Mesodermal cell (in vitro differentiated cells): Measurements from ENCODE around the gene THRAP3.
"Not testable (repeated sequence)": the region's sequence is repeated elsewhere in the genome, so short reads cannot be mapped to it uniquely, and the experiment has no call there.

Experiments used
- H3K27ac ChIP-seq: 2 replicates; pipeline ENCODE4 v1.7.0; 2013; ENCODE audit warnings: mild to moderate bottlenecking, low read depth, low read length, moderate library complexity; ENCODE audit not compliant: severe bottlenecking
- H3K36me3 ChIP-seq: 2 replicates; pipeline ENCODE4 v1.7.1; 2013; ENCODE audit warnings: mild to moderate bottlenecking, low read length, moderate library complexity; ENCODE audit not compliant: control insufficient read depth, insufficient read depth
- H3K4me1 ChIP-seq: one replicate; pipeline ENCODE4 v1.7.1; 2013; ENCODE audit warnings: mild to moderate bottlenecking, low read length; ENCODE audit not compliant: insufficient read depth, control insufficient read depth, poor library complexity, severe bottlenecking
- H3K4me3 ChIP-seq: 2 replicates; pipeline ENCODE4 v1.7.0; 2013; ENCODE audit warnings: low read length, control low read depth, mild to moderate bottlenecking; ENCODE audit not compliant: insufficient read depth, poor library complexity, severe bottlenecking; ENCODE audit errors: extremely low read depth
- H3K9me3 ChIP-seq: 2 replicates; pipeline ENCODE4 v1.7.1; 2013; ENCODE audit warnings: mild to moderate bottlenecking, low read length, moderate library complexity; ENCODE audit not compliant: control insufficient read depth
- WGBS, 2 experiments: methylation state at CpG; one replicate each; pipeline ENCODE4 v1.1.5; 2013; ENCODE audit warnings: missing lambda C conversion rate in 2 of 2; ENCODE audit not compliant: insufficient coverage in 2 of 2; 5-methylcytosine and 5-hydroxymethylcytosine counted together

THRAP3 gene

DNA sequence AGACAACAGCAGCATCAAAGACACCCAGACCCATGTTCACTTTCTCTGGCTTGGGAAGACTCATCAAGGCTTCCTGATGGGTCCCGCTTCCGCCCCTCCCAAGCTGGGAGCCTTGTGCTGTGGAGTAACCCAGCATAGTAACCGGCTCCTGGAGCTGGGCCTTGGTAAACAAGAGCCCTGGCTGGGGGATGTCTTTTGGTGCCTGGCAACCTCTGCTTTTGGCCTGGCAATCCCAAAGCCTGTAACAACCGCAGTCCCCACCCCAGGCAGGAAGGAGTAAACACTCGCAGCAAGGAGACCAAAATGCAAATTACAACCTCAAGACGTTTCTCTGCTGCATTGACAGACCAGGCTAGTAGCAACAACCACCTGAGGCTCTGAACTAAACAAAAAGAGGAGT is 16.9 kb upstream of the THRAP3 start:
- Histone ChIP-seq H3K4me3 (no peak overlapping the region), H3K9me3 (no peaks in the 10 kb centered on the region), H3K4me1 (peaks cover 3% of the 10 kb centered on the region), H3K36me3 (no peaks in the 10 kb centered on the region), H3K27ac (peak overlapping the region; percentile 32)
- WGBS, 2 experiments = 50 to 54% methylated on average over 4 of the region's 6 CpGs

DNA sequence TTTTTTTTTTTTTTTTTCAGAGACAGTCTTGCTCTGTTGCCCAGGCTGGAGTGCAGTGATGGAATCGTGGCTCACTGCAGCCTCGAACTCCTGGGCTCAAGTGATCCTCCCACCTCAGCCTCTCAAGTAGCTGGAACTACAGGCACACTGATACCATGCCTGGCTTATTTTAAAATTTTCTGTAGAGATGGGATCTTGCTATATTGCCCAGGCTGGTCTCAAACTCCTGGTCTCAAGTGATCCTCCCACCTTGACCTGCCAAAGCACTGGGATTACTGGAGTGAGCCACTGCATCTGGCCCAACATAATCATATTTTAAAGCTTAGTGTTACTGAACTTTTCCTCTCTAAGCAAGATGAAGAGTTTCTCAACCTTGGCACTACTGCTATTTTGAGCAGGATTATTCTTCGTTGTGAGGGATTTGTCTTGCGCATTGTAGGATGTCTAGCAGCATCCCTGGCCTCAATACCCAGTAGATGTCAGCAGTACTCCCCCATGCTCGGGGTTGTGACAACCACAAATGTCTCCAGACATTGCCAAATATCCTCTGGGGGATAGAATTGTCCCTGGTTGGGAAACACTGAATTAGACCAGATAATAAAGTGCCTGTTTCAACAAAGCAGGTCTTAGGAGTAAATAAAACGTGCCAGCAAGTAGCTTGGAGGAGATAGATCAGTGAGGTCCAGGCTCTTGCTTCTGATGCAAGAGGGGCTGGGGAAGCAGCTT is 15.1 kb upstream of the THRAP3 start:
- H3K27ac ChIP-seq = no peak overlapping the region
- H3K4me3 ChIP-seq = no peak overlapping the region
- H3K36me3 ChIP-seq = no peaks in the 10 kb centered on the region
- no peaks in the 10 kb centered on the region for H3K9me3 ChIP-seq
- 88% methylated on average over 2 to 6 of the region's 6 CpGs for WGBS, 2 experiments
- H3K4me1 ChIP-seq = no peaks in the 10 kb centered on the region

DNA sequence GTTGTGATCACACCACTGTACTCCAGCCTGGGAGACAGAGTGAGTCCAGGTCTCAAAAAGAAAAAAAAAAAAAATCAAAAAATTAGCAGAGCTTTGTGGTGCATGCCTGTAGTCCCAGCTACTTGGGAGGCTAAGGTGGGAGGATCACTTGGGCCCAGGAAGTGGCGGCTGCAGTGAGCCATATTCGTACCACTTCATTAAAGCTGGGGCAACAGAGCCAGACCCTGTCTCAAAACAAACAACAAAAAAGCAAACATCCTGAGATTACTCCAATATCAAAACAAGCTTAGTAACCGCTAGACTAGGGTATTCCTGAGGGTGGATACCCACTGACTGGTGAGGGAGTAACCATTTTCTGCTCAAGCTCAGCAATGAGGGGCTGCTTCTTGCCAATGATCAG is 12.9 kb upstream of the THRAP3 start:
- Histone ChIP-seq H3K27ac (no peak overlapping the region), H3K4me1 (no peaks in the 10 kb centered on the region), H3K9me3 (no peaks in the 10 kb centered on the region), H3K36me3 (no peaks in the 10 kb centered on the region), H3K4me3 (no peak overlapping the region)
- WGBS, 2 experiments = 93 to 100% methylated on average over 2 of the region's 3 CpGs

DNA sequence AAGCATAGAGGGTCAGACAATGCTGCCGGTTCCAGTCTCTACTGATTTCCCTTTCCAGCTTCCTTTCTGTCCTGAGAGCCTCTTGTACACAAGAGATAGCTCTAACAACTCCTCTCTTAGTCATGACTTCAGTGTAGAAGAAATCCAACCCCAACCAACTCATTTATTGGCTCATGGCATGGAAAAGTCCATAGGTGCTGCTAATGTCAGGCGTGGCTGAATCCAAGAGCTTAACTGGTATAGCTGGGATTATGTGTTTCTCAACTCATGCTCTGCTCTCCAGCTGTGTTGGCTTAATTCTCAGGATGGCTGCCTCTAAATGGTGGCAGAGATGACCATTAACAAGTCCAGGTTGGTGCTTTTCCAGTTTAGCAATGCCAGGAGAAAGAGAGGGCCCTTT is 12.4 kb upstream of the THRAP3 start:
- Histone ChIP-seq H3K4me3 (no peak overlapping the region), H3K27ac (no peak overlapping the region), H3K4me1 (no peaks in the 10 kb centered on the region), H3K9me3 (no peaks in the 10 kb centered on the region), H3K36me3 (no peaks in the 10 kb centered on the region)
- 90 to 94% methylated on average over 2 of the region's 2 CpGs for WGBS, 2 experiments

DNA sequence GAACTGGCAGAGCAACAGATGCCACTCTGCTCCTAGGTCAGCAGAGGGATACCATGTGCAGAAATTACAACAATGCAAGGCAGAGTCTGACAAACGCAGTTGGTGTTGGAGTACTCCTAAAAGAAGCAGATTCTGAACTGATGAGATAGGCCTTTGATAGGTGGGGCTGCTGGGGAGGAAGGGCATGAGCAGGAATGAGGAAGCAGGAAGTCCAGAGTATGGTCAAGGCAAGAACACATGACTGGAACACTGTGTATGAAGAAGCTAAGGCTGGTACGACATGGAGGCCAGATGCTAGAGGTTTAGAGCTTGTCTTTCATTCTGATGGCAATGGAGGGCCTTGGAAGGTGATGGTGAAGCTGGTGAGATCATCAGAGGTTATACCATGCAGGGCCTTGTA is 11.5 kb upstream of the THRAP3 start:
- 94 to 96% methylated on average over 2 of the region's 2 CpGs for WGBS, 2 experiments
- no peaks in the 10 kb centered on the region for H3K4me1 ChIP-seq
- no peak overlapping the region for H3K4me3 ChIP-seq
- no peaks in the 10 kb centered on the region for H3K9me3 ChIP-seq
- no peaks in the 10 kb centered on the region for H3K36me3 ChIP-seq
- H3K27ac ChIP-seq = no peak overlapping the region

DNA sequence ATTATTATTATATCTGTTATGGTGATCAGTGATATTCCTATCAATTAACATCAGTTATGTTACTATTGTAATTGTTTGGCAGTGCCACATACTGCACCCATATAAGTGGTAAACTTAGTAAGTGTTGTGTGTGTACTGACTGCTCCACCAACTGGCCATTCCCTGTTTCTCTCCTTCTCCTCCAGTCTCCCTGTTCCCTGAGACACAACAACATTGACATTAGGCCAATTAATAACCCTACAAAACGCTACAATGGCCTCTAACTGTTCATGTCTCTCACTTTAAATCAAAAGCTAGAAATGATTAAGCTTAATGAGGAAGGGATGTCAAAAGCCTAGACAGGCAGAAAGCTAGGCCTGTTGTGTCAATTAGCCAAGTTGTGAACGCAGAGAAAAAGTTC is 6.6 kb upstream of the THRAP3 start:
- Histone ChIP-seq H3K4me1 (no peaks in the 10 kb centered on the region), H3K27ac (no peak overlapping the region), H3K36me3 (no peaks in the 10 kb centered on the region), H3K4me3 (no peak overlapping the region), H3K9me3 (no peaks in the 10 kb centered on the region)
- 92 to 93% methylated on average over 1 of the region's 2 CpGs for WGBS, 2 experiments

DNA sequence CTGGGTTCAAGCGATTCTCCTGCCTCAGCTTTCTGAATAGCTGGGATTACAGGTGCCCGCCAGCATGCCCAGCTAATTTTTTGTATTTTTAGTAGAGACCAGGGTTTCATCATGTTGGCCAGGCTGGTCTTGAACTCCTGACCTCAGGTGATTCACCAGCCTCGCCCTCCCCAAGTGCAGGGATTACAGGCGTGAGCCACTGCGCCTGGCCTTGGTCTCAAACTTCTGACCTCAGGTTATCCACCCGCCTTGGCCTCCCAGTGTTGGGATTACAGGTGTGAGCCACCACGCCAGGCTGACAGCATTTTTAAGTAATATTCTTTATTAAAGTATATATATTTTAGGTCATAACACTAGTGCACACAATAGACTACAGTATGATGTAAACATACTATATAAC is 2.3 kb upstream of the THRAP3 start:
- not testable (repeated sequence) for H3K27ac ChIP-seq, H3K4me3 ChIP-seq, H3K9me3 ChIP-seq
- WGBS, 2 experiments = 96% methylated on average over 5 to 6 of the region's 7 CpGs
- Histone ChIP-seq H3K4me1 (peaks cover 15% of the 10 kb centered on the region), H3K36me3 (peaks cover 17% of the 10 kb centered on the region)

DNA sequence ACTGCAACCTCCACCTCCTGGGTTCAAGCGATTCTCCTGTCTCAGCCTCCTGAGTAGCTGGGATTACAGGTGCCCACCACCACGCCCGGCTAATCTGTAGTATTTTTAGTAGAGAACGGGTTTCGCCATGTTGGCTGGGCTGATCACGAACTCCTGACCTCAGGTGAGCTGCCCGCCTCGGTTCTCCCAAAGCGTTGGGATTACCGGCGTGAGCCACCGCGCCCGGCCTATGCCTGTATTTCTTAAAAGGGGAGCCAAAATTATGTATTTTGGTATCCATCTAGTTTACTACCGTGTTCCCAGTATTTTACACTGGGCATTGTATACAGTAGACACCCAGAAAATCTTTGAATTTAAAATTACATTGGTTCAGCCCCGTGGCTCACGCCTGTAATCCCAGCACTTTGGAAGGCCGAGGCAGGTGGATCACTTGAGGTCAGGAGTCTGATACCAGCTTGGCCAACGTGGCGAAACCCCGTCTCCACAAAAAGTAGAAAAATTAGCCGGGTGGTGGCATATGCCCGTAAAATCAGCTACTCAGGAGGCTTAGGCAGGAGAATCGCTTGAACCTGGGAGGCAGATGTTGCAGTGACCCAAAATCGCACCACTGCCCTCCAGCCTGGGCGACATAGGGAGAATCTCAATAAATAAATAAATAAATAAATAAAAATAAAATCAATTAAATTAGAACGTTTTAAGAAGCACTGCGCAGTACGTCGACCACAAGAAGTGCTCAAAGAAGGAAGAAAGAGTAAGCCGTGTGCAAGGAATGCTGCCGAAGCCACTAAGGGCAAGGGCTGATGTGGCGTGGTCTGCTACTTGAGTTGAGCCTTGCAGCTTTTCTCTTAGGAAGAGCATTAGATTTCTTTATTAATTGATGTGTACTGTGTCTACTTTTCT is 1.5 kb upstream of the THRAP3 start:
- Histone ChIP-seq H3K4me3 (peak overlapping the region; percentile 94), H3K9me3 (no peaks in the 10 kb centered on the region), H3K4me1 (peaks cover 15% of the 10 kb centered on the region), H3K27ac (peak overlapping the region; percentile 96), H3K36me3 (peaks cover 24% of the 10 kb centered on the region)
- 91 to 93% methylated on average over 29 of the region's 33 CpGs for WGBS, 2 experiments

DNA sequence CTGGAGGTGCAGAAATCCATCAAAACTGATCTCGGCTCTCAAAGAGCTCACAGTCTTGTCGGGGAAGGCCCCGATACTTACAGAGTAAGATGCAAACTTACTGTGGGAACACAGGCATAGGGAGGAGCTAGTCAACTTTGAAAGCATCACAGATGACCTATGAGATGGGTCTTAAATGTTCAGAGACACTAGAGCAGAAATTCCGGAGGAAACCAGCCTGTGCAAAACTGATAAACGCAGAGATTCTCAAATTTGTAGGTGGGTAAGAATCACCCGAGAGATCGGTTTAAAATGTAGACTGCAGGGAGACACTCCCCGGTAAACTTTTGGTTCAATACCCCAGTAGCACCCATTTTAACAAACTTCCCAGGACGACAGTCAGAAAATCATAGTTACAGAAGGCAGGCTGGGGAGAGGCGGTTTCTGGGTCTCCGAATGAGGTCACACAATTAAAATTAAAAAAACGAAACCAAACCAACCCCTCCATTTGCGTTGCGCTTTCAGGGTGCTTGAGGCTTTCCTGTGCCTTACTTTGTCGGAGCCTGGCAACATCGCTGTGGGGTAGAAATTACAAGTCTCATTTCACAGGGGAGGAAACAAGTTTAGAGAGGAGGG is 755 bp upstream of the THRAP3 start:
- Histone ChIP-seq H3K36me3 (peaks cover 32% of the 10 kb centered on the region), H3K4me1 (peaks cover 15% of the 10 kb centered on the region), H3K9me3 (no peaks in the 10 kb centered on the region), H3K27ac (peak overlapping the region; percentile 96), H3K4me3 (peak overlapping the region; percentile 94)
- WGBS, 2 experiments = 29 to 30% methylated on average over 7 to 11 of the region's 16 CpGs

DNA sequence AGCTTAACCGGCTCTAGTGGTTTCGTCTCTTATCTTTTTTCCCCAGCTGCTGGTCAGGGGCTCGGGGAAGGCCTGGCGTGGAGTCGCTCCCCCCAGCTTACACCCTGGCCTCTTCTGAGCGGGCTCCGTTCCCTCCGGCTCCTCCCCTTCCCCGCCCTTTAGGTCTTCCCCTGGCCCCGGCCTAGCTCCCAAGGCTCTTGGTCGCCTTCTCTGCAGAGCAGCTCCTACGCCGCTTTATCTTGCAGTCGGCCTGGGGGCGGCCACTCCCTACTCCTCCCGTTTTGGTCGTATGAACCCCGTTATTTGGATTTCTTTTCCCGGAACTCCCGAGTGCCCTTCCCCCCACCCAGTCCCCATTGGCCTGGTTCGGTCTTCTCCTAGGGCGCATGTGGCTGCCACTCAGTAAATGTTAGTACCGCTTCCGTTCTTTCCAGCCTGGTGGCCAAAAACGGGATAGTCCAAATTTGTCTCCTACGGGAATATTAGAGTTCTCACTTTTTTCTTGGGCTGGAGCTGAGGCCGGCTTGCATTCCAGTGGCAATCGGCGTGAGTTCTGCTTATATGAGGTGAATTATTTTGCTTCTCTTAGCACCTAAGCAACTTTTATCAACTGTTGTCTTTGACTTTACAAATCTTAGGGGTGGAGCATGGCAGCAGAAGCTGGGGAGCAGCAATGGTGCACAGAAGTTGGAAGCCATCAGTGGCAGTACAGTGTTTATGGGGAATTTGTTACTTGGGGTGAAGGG is 467 bp downstream of the THRAP3 start:
- Histone ChIP-seq H3K4me3 (peak overlapping the region; percentile 94), H3K36me3 (peaks cover 41% of the 10 kb centered on the region), H3K27ac (peak overlapping the region; percentile 96), H3K9me3 (no peaks in the 10 kb centered on the region), H3K4me1 (peaks cover 15% of the 10 kb centered on the region)
- WGBS, 2 experiments = 0% methylated on average over 21 to 23 of the region's 29 CpGs
